GM13977 (cell line): ENCODE measurements around the gene USP5.
A peak's percentile ranks its signal among the peaks of the same experiment; 100 is the strongest.

Experiments
- DNase-seq: peaks from one replicate; pipeline ENCODE4 v3.0.0; 2012; ENCODE audit warnings: low spot score
- in situ Hi-C: fragments of 300-500 bp; cut with MboI; formaldehyde crosslinking; loops from one replicate; pipeline ENCODE4 v1.12.0; 2022; ENCODE audit warnings: low sequenced_read_pairs, low pct_unique_long_range_greater_than_20kb, mixed read lengths, inconsistent platforms; ENCODE audit not compliant: unreplicated experiment
- TF ChIP-seq, protein P1 (sequence below): IDR thresholded peaks from 2 replicates; pipeline ENCODE4 v1.5.1; 2012; ENCODE audit warnings: mild to moderate bottlenecking, control low read depth; ENCODE audit not compliant: insufficient read depth; ENCODE audit errors: extremely low read depth, missing control alignments

The USP5 gene

GRCh38 chr12:6851921-6852650 lies at the start of gene USP5:
Gene USP5, plus strand, starts transcription at chr12:6852150. Its CDS starts 30 bp downstream, at chr12:6852180.
- in situ Hi-C loops = no loop called here
- TF ChIP-seq, protein P1, sequence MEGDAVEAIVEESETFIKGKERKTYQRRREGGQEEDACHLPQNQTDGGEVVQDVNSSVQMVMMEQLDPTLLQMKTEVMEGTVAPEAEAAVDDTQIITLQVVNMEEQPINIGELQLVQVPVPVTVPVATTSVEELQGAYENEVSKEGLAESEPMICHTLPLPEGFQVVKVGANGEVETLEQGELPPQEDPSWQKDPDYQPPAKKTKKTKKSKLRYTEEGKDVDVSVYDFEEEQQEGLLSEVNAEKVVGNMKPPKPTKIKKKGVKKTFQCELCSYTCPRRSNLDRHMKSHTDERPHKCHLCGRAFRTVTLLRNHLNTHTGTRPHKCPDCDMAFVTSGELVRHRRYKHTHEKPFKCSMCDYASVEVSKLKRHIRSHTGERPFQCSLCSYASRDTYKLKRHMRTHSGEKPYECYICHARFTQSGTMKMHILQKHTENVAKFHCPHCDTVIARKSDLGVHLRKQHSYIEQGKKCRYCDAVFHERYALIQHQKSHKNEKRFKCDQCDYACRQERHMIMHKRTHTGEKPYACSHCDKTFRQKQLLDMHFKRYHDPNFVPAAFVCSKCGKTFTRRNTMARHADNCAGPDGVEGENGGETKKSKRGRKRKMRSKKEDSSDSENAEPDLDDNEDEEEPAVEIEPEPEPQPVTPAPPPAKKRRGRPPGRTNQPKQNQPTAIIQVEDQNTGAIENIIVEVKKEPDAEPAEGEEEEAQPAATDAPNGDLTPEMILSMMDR = no peak
- DNase-seq = peak; percentile 95

DNA sequence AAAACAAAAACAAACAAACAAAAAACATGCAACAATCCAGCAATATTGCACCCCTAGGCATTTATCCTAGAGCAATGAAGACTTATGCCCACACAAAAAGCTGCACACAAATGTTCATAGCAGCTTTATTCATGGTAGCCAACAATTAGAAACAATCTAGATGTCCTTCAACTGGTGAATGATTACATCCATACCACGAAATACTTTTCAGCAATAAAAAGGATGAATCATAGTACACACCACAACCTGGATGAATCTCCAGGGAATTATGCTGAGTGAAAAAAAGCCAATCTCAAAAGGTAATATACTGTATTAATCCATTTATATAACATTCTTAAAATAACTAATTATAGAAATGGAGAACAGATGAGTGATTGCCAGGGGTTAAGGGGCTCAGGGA lies 44.8 kb upstream of the USP5 start:
- TF ChIP-seq, protein P1 = no peak
- DNase-seq = no peak
- in situ Hi-C loops = no loop called here

DNA sequence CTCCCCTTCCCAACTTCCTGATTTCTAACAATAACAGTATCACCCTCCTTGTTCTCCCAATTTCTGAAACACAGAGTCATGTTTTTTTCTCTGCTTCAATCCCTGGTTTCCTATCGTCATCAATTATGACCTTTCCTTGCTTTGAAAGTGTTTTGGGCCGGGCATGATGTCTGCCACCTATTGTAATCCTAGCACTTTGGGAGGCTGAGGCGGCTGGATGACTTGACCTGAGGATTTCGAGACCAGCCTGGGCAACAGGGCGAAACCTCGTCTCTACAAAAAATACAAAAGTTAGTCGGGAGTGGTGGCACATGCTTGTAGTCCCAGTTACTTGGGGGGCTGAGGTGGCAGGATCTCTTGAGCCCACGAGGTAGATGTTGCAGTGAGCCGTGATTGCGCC lies 42.9 kb upstream of the USP5 start:
- TF ChIP-seq, protein P1 = no peak
- DNase-seq = no peak
- in situ Hi-C loops = no loop called here

GRCh38 chr12:6810758-6811157 lies 41.2 kb upstream of the USP5 start:
- DNase-seq = no peak
- TF ChIP-seq, protein P1 = no peak
- in situ Hi-C loops = no loop called here

- TF ChIP-seq, protein P1 = no peak
- DNase-seq = no peak
- in situ Hi-C loops = no loop called here
These were observed 38.6 kb upstream of the USP5 start for GRCh38 chr12:6813363-6813762.

DNA sequence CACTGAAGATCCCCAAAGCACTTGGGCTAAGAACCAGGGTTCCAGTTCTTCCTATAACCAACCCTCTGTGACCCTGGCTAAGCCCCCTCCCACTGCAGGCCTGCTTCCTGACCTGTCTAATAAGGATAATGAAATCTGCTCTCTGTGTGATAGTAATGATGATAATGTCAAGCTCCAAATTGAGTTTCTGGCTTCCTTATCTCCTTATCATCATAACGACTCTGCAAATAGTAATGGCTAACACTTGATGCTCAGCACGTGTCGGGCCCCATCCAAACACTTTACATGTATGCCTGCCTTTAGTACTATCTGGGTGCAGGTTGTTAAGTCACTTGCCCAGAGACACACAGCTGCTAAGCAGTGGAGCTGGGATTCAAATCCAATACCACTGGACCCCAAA lies 35.4 kb upstream of the USP5 start:
- in situ Hi-C loops = no loop called here
- TF ChIP-seq, protein P1 = no peak

More for the DNA sequence above, 35.4 kb upstream of the USP5 start:
- DNase-seq = no peak
